Ectodermal cell (in vitro differentiated cells): Measurements from ENCODE around the gene GUCY1A1.
A peak's percentile ranks its signal among the peaks of the same experiment; 100 is the strongest.

ENCODE experiments used
- H3K27ac ChIP-seq: 2 replicates; pipeline ENCODE4 v1.7.0; 2013; ENCODE audit warnings: mild to moderate bottlenecking, low read depth, low read length; ENCODE audit not compliant: insufficient read depth, poor library complexity, severe bottlenecking
- H3K27me3 ChIP-seq: 2 replicates; pipeline ENCODE4 v1.7.0; 2013; ENCODE audit warnings: mild to moderate bottlenecking, low read length; ENCODE audit not compliant: insufficient read depth, control insufficient read depth, poor library complexity, severe bottlenecking
- H3K36me3 ChIP-seq: one replicate; pipeline ENCODE4 v1.7.0; 2013; ENCODE audit warnings: low read length; ENCODE audit not compliant: control insufficient read depth, insufficient read depth
- H3K4me1 ChIP-seq: one replicate; pipeline ENCODE4 v1.7.0; 2013; ENCODE audit warnings: low read length; ENCODE audit not compliant: control insufficient read depth, insufficient read depth
- H3K4me3 ChIP-seq: 2 replicates; pipeline ENCODE4 v1.7.0; 2013; ENCODE audit warnings: low read depth, low read length, control low read depth; ENCODE audit not compliant: insufficient read depth
- H3K9me3 ChIP-seq: 2 replicates; pipeline ENCODE4 v1.7.0; 2013; ENCODE audit warnings: mild to moderate bottlenecking, low read length, moderate library complexity; ENCODE audit not compliant: control insufficient read depth
- WGBS, 2 experiments: methylation state at CpG; one replicate each; pipeline ENCODE4 v1.1.7; 2013; ENCODE audit warnings: missing lambda C conversion rate in 2 of 2; 5-methylcytosine and 5-hydroxymethylcytosine counted together

The GUCY1A1 gene

GRCh38 chr4:155658681-155659064, 8.0 kb upstream of the GUCY1A1 start:
- Histone ChIP-seq H3K9me3 (no peaks in the 10 kb centered on the region), H3K4me3 (no peak overlapping the region), H3K27me3 (no peaks in the 10 kb centered on the region), H3K36me3 (no peaks in the 10 kb centered on the region), H3K4me1 (no peaks in the 10 kb centered on the region), H3K27ac (no peak overlapping the region)
- 90 to 98% methylated on average over 1 of the region's 1 CpG for WGBS, 2 experiments

GRCh38 chr4:155659176-155659575, 7.5 kb upstream of the GUCY1A1 start:
- 82 to 95% methylated on average over 1 of the region's 1 CpG for WGBS, 2 experiments
- Histone ChIP-seq H3K36me3 (no peaks in the 10 kb centered on the region), H3K27ac (no peak overlapping the region), H3K9me3 (no peaks in the 10 kb centered on the region), H3K27me3 (peaks cover 2% of the 10 kb centered on the region), H3K4me3 (no peak overlapping the region), H3K4me1 (no peaks in the 10 kb centered on the region)

GRCh38 chr4:155660436-155660835, 6.2 kb upstream of the GUCY1A1 start:
- no peak overlapping the region for H3K4me3 ChIP-seq
- no peaks in the 10 kb centered on the region for H3K9me3 ChIP-seq
- peaks cover 15% of the 10 kb centered on the region for H3K27me3 ChIP-seq
- H3K36me3 ChIP-seq = no peaks in the 10 kb centered on the region
- no peaks in the 10 kb centered on the region for H3K4me1 ChIP-seq
- H3K27ac ChIP-seq = no peak overlapping the region
- 70 to 82% methylated on average over 1 to 2 of the region's 2 CpGs for WGBS, 2 experiments

GRCh38 chr4:155665054-155665453, 1.6 kb upstream of the GUCY1A1 start:
- no peaks in the 10 kb centered on the region for H3K36me3 ChIP-seq
- no peaks in the 10 kb centered on the region for H3K4me1 ChIP-seq
- WGBS, 2 experiments = 70 to 91% methylated on average over 2 of the region's 2 CpGs
- peaks cover 60% of the 10 kb centered on the region for H3K27me3 ChIP-seq
- H3K4me3 ChIP-seq = no peak overlapping the region
- no peaks in the 10 kb centered on the region for H3K9me3 ChIP-seq
- no peak overlapping the region for H3K27ac ChIP-seq

- Histone ChIP-seq H3K36me3 (no peaks in the 10 kb centered on the region), H3K4me3 (peak overlapping the region; percentile 37), H3K27me3 (peaks cover 74% of the 10 kb centered on the region), H3K4me1 (no peaks in the 10 kb centered on the region), H3K27ac (no peak overlapping the region), H3K9me3 (no peaks in the 10 kb centered on the region)
- 1% methylated on average over 27 of the region's 27 CpGs for WGBS, 2 experiments
Observed at GRCh38 chr4:155667222-155667567, 547 bp downstream of the GUCY1A1 start.

- Histone ChIP-seq H3K27ac (no peak overlapping the region), H3K4me3 (peak overlapping the region; percentile 37)
Observed at GRCh38 chr4:155667568-155668511, 1.2 kb downstream of the GUCY1A1 start.

GRCh38 chr4:155668707-155669220, 2.1 kb downstream of the GUCY1A1 start:
- 79 to 91% methylated on average over 4 to 5 of the region's 9 CpGs for WGBS, 2 experiments
- Histone ChIP-seq H3K4me3 (no peak overlapping the region), H3K27ac (no peak overlapping the region), H3K36me3 (no peaks in the 10 kb centered on the region), H3K9me3 (no peaks in the 10 kb centered on the region), H3K27me3 (peaks cover 74% of the 10 kb centered on the region), H3K4me1 (no peaks in the 10 kb centered on the region)

More at GRCh38 chr4:155667568-155668511, 1.2 kb downstream of the GUCY1A1 start:
- H3K9me3 ChIP-seq = no peaks in the 10 kb centered on the region
- peaks cover 74% of the 10 kb centered on the region for H3K27me3 ChIP-seq
- no peaks in the 10 kb centered on the region for H3K4me1 ChIP-seq
- WGBS, 2 experiments = 2% methylated on average over 71 of the region's 71 CpGs
- H3K36me3 ChIP-seq = no peaks in the 10 kb centered on the region

- H3K36me3 ChIP-seq = no peaks in the 10 kb centered on the region
- H3K4me1 ChIP-seq = peaks cover 11% of the 10 kb centered on the region
- peaks cover 40% of the 10 kb centered on the region for H3K27me3 ChIP-seq
- no peaks in the 10 kb centered on the region for H3K9me3 ChIP-seq
- H3K27ac ChIP-seq = no peak overlapping the region
- 91 to 100% methylated on average over 2 of the region's 2 CpGs for WGBS, 2 experiments
- no peak overlapping the region for H3K4me3 ChIP-seq
Observed at GRCh38 chr4:155672342-155672741, 5.7 kb downstream of the GUCY1A1 start.

GRCh38 chr4:155673453-155673979, 6.9 kb downstream of the GUCY1A1 start:
- Histone ChIP-seq H3K36me3 (no peaks in the 10 kb centered on the region), H3K4me3 (no peak overlapping the region), H3K27me3 (peaks cover 29% of the 10 kb centered on the region), H3K27ac (no peak overlapping the region), H3K9me3 (no peaks in the 10 kb centered on the region), H3K4me1 (peaks cover 11% of the 10 kb centered on the region)
- WGBS, 2 experiments = 91% methylated on average over 3 of the region's 3 CpGs

- Histone ChIP-seq H3K36me3 (no peaks in the 10 kb centered on the region), H3K27me3 (peaks cover 19% of the 10 kb centered on the region), H3K27ac (no peak overlapping the region), H3K4me3 (no peak overlapping the region), H3K9me3 (no peaks in the 10 kb centered on the region), H3K4me1 (peaks cover 11% of the 10 kb centered on the region)
- 81 to 96% methylated on average over 4 to 6 of the region's 6 CpGs for WGBS, 2 experiments
Observed at GRCh38 chr4:155674669-155675071, 8.0 kb downstream of the GUCY1A1 start.
